Endothelial cell of umbilical vein (primary cell): ENCODE measurements around the gene PLEKHA5. TPM values are rescaled to one million over a fixed set of nuclear protein-coding genes. Genes with fewer than 3 reads are reported as not detected.

Experiments
- BruUV-seq: library from RNA; stranded (reverse); fragments of 400-500 nt; replicated peaks from 2 replicates; lab custom pipeline; 2021; lab: Mats Ljungman, UMichigan
- CTCF ChIA-PET: fragments of 300-600, 350-600 bp; sonication (Branson Sonifier 250); formaldehyde crosslinking; loops from one replicate; lab custom pipeline; 2021; ENCODE audit warnings: antibody characterized with exemption, inconsistent platforms; lab: Charles Lee
- POLR2A ChIA-PET: fragments of 300-600, 350-600 bp; sonication (Branson Sonifier 250); formaldehyde crosslinking; loops from one replicate; lab custom pipeline; 2021; ENCODE audit warnings: antibody characterized with exemption, inconsistent platforms; lab: Charles Lee
- DNase-seq: peaks from one replicate; pipeline ENCODE4 v3.0.0-alpha.2; 2011; ENCODE audit warnings: low read depth, low spot score
- FAIRE-seq: peaks from 2 replicates; lab custom pipeline; 2011; peaks lifted over from hg19 to GRCh38; lab: Jason Lieb, UNC
- H2AFZ ChIP-seq: 2 replicates; pipeline ENCODE4 v1.6.0; 2012; ENCODE audit warnings: low read depth, low read length, control low read depth, inconsistent platforms
- H3K27ac ChIP-seq: 2 replicates; pipeline ENCODE4 v1.5.1; 2011; ENCODE audit warnings: low read depth, mild to moderate bottlenecking, control low read depth, low read length, moderate library complexity; ENCODE audit not compliant: insufficient read depth
- H3K27me3 ChIP-seq, 2 experiments: 2 replicates each; pipeline versions ENCODE4 v1.6.0 to v1.6.1; 2011; ENCODE audit warnings: low read length in 2 of 2, mixed read lengths in 1 of 2; ENCODE audit not compliant: control insufficient read depth in 2 of 2, insufficient read depth in 2 of 2
- H3K36me3 ChIP-seq, 2 experiments: 2 replicates in 1 of 2; 3 replicates in 1 of 2; pipeline ENCODE4 v1.5.1; 2011; ENCODE audit warnings: low read length in 2 of 2, mild to moderate bottlenecking in 1 of 2, moderate library complexity in 1 of 2; ENCODE audit not compliant: control insufficient read depth in 2 of 2, insufficient read depth in 2 of 2; ENCODE audit errors: extremely low read depth in 1 of 2
- H3K4me1 ChIP-seq: 3 replicates; pipeline ENCODE4 v1.5.1; 2011; ENCODE audit warnings: mild to moderate bottlenecking, low read length; ENCODE audit not compliant: control insufficient read depth, insufficient read depth; ENCODE audit errors: extremely low read depth
- H3K4me2 ChIP-seq: 2 replicates; pipeline ENCODE4 v1.6.1; 2011; ENCODE audit warnings: low read length, control low read depth, mixed read lengths; ENCODE audit not compliant: insufficient read depth
- H3K4me3 ChIP-seq, 3 experiments: fragments of 200-600 bp in 1 of 3; sonication (generic), shearing (Covaris generic) in 1 of 3; replicated peaks in 1 of 3; 2 replicates each; pipeline ENCODE4 v1.5.1; 2011 to 2016; ENCODE audit warnings: control low read depth in 3 of 3, low read length in 3 of 3, mild to moderate bottlenecking in 2 of 3, inconsistent platforms in 1 of 3, low read depth in 1 of 3, moderate library complexity in 1 of 3; ENCODE audit not compliant: insufficient read depth in 1 of 3
- H3K79me2 ChIP-seq: 2 replicates; pipeline ENCODE4 v1.6.0; 2012; ENCODE audit warnings: low read length, inconsistent platforms; ENCODE audit not compliant: control insufficient read depth, insufficient read depth
- H3K9ac ChIP-seq: replicated peaks from 2 replicates; pipeline ENCODE3; 2011; ENCODE audit warnings: low read length, control low read depth; ENCODE audit not compliant: insufficient read depth; ENCODE audit errors: extremely low read depth
- H3K9me1 ChIP-seq: replicated peaks from 3 replicates; pipeline ENCODE4 v1.6.0; 2011; ENCODE audit warnings: mild to moderate bottlenecking, low read length; ENCODE audit not compliant: control insufficient read depth, insufficient read depth; ENCODE audit errors: extremely low read depth
- H3K9me3 ChIP-seq: replicated peaks from 2 replicates; pipeline ENCODE4 v1.5.1; 2012; ENCODE audit warnings: low read length, inconsistent platforms; ENCODE audit not compliant: control insufficient read depth, insufficient read depth
- H4K20me1 ChIP-seq: replicated peaks from 2 replicates; pipeline ENCODE3; 2011; ENCODE audit warnings: mild to moderate bottlenecking, low read length; ENCODE audit not compliant: control insufficient read depth, insufficient read depth; ENCODE audit errors: extremely low read depth
- EZH2 ChIP-seq: IDR thresholded peaks from 2 replicates; pipeline ENCODE4 v1.6.1; 2012; ENCODE audit warnings: borderline replicate concordance, low read depth, mild to moderate bottlenecking, moderate library complexity, low read length, inconsistent platforms; ENCODE audit not compliant: severe bottlenecking
- FOS ChIP-seq: IDR thresholded peaks from 2 replicates; pipeline ENCODE4 v1.6.1; 2011; ENCODE audit warnings: mild to moderate bottlenecking, low read length, moderate library complexity, borderline replicate concordance; ENCODE audit not compliant: insufficient read depth
- GATA2 ChIP-seq: IDR thresholded peaks from 2 replicates; pipeline ENCODE4 v1.7.0; 2011; ENCODE audit warnings: low read depth, mild to moderate bottlenecking, moderate library complexity, mixed read lengths, low read length; ENCODE audit not compliant: insufficient read length, insufficient read depth
- JUN ChIP-seq: IDR thresholded peaks from 2 replicates; pipeline ENCODE4 v1.6.1; 2011; ENCODE audit warnings: borderline replicate concordance, low read depth; ENCODE audit not compliant: insufficient read length, insufficient read depth
- MYC ChIP-seq: IDR thresholded peaks from one replicate; pipeline ENCODE4 v1.6.1; 2011; ENCODE audit warnings: mild to moderate bottlenecking, low read depth, low read length
- POLR2A ChIP-seq: IDR thresholded peaks from 2 replicates; pipeline ENCODE4 v1.6.1; 2012; ENCODE audit warnings: low read depth, mild to moderate bottlenecking, control low read depth, low read length
- POLR2AphosphoS5 ChIP-seq: IDR thresholded peaks from 2 replicates; pipeline ENCODE4 v1.6.1; 2012; ENCODE audit warnings: low read depth, mild to moderate bottlenecking, control low read depth, low read length, moderate library complexity; ENCODE audit not compliant: insufficient read depth
- dilution Hi-C: fragments of 300-500 bp; cut with MboI; formaldehyde crosslinking; loops from one replicate; pipeline ENCODE4 v1.15.0; 2019; ENCODE audit warnings: low sequenced_read_pairs; ENCODE audit not compliant: extremely low pct_ligation_motif_present
- intact Hi-C: fragments of 100-400 bp; cut with micrococcal nuclease; formaldehyde crosslinking; loops from one replicate; pipeline ENCODE4 v1.10.0; 2022
- polyA plus RNA-seq, 4 experiments: library from polyadenylated mRNA; depleted of rRNA in 3 of 4; stranded (reverse) in 3 of 4; unstranded in 1 of 4; fragments of >200 nt; gene quantifications; 2 replicates each; pipeline versions ENCODE4 v1.2.1 to v1.2.3, GENCODE V29; 2011 to 2012; ENCODE audit warnings: missing spikeins in 1 of 4
- total RNA-seq: library from RNA; stranded (reverse); gene quantifications from 2 replicates; pipeline ENCODE4 v1.2.3, GENCODE V29; 2021
- TF ChIP-seq, protein P1 (sequence below), 2 donors: IDR thresholded peaks; 1 replicate in 1 of 2; 2 replicates in 1 of 2; pipeline ENCODE4 v1.5.1; 2011; ENCODE audit warnings: low read length in 2 of 2, mild to moderate bottlenecking in 2 of 2, moderate library complexity in 2 of 2, control low read depth in 1 of 2, inconsistent platforms in 1 of 2, low read depth in 1 of 2; ENCODE audit not compliant: insufficient read depth in 1 of 2; ENCODE audit errors: extremely low read depth in 1 of 2
- TF ChIP-seq, protein P2 (sequence below): IDR thresholded peaks from 2 replicates; pipeline ENCODE4 v1.6.1; 2011; ENCODE audit not compliant: insufficient read depth, insufficient read length

The PLEKHA5 gene
- total and polyA plus RNA-seq, 2 donors (not counting 3 experiments of a cell fraction or from before 2014, with no cell fraction given): 2.5 to 12.7 TPM

DNA sequence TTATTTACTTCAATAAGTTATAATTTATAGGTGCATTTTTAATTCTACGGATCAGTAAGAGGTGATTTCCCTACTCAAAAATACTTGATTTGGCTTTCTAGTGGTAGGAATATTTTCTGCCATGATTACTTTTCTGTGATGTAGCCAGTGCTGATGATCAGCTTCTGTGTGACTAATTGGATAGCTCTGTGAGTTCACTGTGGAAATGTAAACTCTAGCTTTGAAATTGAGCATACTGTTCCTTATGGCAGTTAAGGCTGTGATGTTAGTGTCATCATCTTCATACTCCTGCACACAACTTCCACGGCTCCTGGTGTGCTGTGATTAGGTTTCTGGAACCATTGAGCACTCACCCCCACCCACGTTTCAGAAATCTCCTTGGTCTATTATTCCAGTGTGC lies 48.2 kb downstream of the PLEKHA5 start:
- Histone ChIP-seq H3K27ac (no peak overlapping the region), H3K9me3 (no peaks in the 10 kb centered on the region), H3K36me3 (no peaks in the 10 kb centered on the region), H3K9me1 (peaks cover 2% of the 10 kb centered on the region), H3K4me3 (no peak overlapping the region), H4K20me1 (no peaks in the 10 kb centered on the region), H3K9ac (no peak overlapping the region), H3K4me2 (no peak overlapping the region), H3K4me1 (no peaks in the 10 kb centered on the region), H2AFZ (no peak overlapping the region), H3K27me3 (no peaks in the 10 kb centered on the region), H3K79me2 (no peaks in the 10 kb centered on the region)
- FAIRE-seq: no peak
- ChIA-PET POLR2A (no interaction called here), CTCF (interaction anchor here (0.6 to 1.3 kb wide), 2 partner anchors 9 to 928 kb away, joined by 3 read pairs; no protein-coding TSS in a partner anchor)
- no peak for TF ChIP-seq FOS
- TF ChIP-seq JUN: no peak
- TF ChIP-seq EZH2: no peak
- TF ChIP-seq POLR2AphosphoS5: no peak
- TF ChIP-seq, protein P1, sequence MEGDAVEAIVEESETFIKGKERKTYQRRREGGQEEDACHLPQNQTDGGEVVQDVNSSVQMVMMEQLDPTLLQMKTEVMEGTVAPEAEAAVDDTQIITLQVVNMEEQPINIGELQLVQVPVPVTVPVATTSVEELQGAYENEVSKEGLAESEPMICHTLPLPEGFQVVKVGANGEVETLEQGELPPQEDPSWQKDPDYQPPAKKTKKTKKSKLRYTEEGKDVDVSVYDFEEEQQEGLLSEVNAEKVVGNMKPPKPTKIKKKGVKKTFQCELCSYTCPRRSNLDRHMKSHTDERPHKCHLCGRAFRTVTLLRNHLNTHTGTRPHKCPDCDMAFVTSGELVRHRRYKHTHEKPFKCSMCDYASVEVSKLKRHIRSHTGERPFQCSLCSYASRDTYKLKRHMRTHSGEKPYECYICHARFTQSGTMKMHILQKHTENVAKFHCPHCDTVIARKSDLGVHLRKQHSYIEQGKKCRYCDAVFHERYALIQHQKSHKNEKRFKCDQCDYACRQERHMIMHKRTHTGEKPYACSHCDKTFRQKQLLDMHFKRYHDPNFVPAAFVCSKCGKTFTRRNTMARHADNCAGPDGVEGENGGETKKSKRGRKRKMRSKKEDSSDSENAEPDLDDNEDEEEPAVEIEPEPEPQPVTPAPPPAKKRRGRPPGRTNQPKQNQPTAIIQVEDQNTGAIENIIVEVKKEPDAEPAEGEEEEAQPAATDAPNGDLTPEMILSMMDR (IDR thresholded peaks at IDR 0.05; ENCODE audit: extremely low read depth in 1 of 2, insufficient read depth in 1 of 2, low read depth in 1 of 2, low read length in 2 of 2): no peak
- TF ChIP-seq MYC: no peak
- TF ChIP-seq, protein P2, sequence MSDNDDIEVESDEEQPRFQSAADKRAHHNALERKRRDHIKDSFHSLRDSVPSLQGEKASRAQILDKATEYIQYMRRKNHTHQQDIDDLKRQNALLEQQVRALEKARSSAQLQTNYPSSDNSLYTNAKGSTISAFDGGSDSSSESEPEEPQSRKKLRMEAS: no peak
- no peak for TF ChIP-seq POLR2A
- no peak for TF ChIP-seq GATA2
- no peak for DNase-seq
- dilution Hi-C loops (no loop called here), intact Hi-C loops (no loop called here)
- BruUV-seq: no TSS peak
